Measurements from ENCODE around the gene F9.
A peak's percentile ranks its signal among the peaks of the same experiment; 100 is the strongest.
"Not testable (repeated sequence)": the region's sequence is repeated elsewhere in the genome, so short reads cannot be mapped to it uniquely, and the experiment has no call there.

Gene F9

GRCh38 chrX:139530550-139530949, at the start of gene F9:
F9 (plus strand) TSS chrX:139530739; CDS start chrX:139530765, 26 bp downstream.
- DNase-seq: no peak

GRCh38 chrX:139483699-139484098, 46.8 kb upstream of the F9 start:
- DNase-seq: no peak

GRCh38 chrX:139484591-139484990, 45.9 kb upstream of the F9 start:
- no peak for DNase-seq

GRCh38 chrX:139495324-139495723, 35.2 kb upstream of the F9 start:
- DNase-seq: no peak

- DNase-seq: no peak
These were observed 24.2 kb upstream of the F9 start for GRCh38 chrX:139506333-139506732.

- no peak for DNase-seq
These were observed 22.4 kb upstream of the F9 start for GRCh38 chrX:139508099-139508498.

GRCh38 chrX:139518475-139518874, 12.1 kb upstream of the F9 start:
- no peak for DNase-seq

GRCh38 chrX:139528829-139529228, 1.7 kb upstream of the F9 start:
- not testable (repeated sequence) for DNase-seq

- DNase-seq: no peak
These were observed 2.3 kb downstream of the F9 start for GRCh38 chrX:139532834-139533233.

- no peak for DNase-seq
These were observed 2.9 kb downstream of the F9 start for GRCh38 chrX:139533444-139533843.

- no peak for DNase-seq
These were observed 8.6 kb downstream of the F9 start for GRCh38 chrX:139538907-139539790.

GRCh38 chrX:139542652-139543051, 12.1 kb downstream of the F9 start:
- DNase-seq: no peak

- no peak for DNase-seq
These were observed 13.4 kb downstream of the F9 start for GRCh38 chrX:139543920-139544319.

GRCh38 chrX:139544591-139544990, 14.1 kb downstream of the F9 start:
- DNase-seq: no peak

GRCh38 chrX:139554376-139554775, 23.8 kb downstream of the F9 start:
- DNase-seq: no peak

GRCh38 chrX:139554991-139555675, 24.6 kb downstream of the F9 start:
- DNase-seq: no peak

GRCh38 chrX:139559383-139560042, 29.0 kb downstream of the F9 start:
- DNase-seq: peak in 5 of 51 donors; percentile 0 to 13 (median 1)

GRCh38 chrX:139560221-139560620, 29.7 kb downstream of the F9 start:
- no peak for DNase-seq

GRCh38 chrX:139563251-139563650, 32.7 kb downstream of the F9 start:
- no peak for DNase-seq

GRCh38 chrX:139566981-139567380, 36.4 kb downstream of the F9 start:
- DNase-seq: no peak

GRCh38 chrX:139581068-139581467, 50.5 kb downstream of the F9 start:
- no peak for DNase-seq

GRCh38 chrX:139585613-139586012, 55.1 kb downstream of the F9 start:
- no peak for DNase-seq

Measured in hypothalamus (tissue), 51 donors.